Limb (tissue), 2 donors: ENCODE data around the gene IGSF9B.

Experiments used
- DNase-seq, 2 donors: peaks; one replicate each; pipeline ENCODE4 v3.0.0-alpha.2; 2016; ENCODE audit errors: extremely low spot score in 2 of 2

Gene IGSF9B

GRCh38 chr11:133921513-133921912, 35.3 kb downstream of the IGSF9B start:
- DNase-seq, result no peak

- no peak for DNase-seq
Measured at GRCh38 chr11:133921026-133921425, 35.7 kb downstream of the IGSF9B start.

GRCh38 chr11:133920109-133920990, 36.4 kb downstream of the IGSF9B start:
- DNase-seq, result no peak

GRCh38 chr11:133919330-133920108, 37.2 kb downstream of the IGSF9B start:
- DNase-seq, result no peak

GRCh38 chr11:133918608-133919260, 38.0 kb downstream of the IGSF9B start:
- no peak for DNase-seq

- DNase-seq, result no peak
Measured at GRCh38 chr11:133917921-133918607, 38.7 kb downstream of the IGSF9B start.

GRCh38 chr11:133916784-133917440, 39.9 kb downstream of the IGSF9B start:
- no peak for DNase-seq

- DNase-seq, result no peak
Measured at GRCh38 chr11:133913761-133914160, 43.0 kb downstream of the IGSF9B start.

- no peak for DNase-seq
Measured at GRCh38 chr11:133911171-133911570, 45.6 kb downstream of the IGSF9B start.

- no peak for DNase-seq
Measured at GRCh38 chr11:133910101-133910500, 46.7 kb downstream of the IGSF9B start.

- DNase-seq, result no peak
Measured at GRCh38 chr11:133908827-133909226, 47.9 kb downstream of the IGSF9B start.

GRCh38 chr11:133907841-133908241, 48.9 kb downstream of the IGSF9B start:
- no peak for DNase-seq

- DNase-seq, result no peak
Measured at GRCh38 chr11:133907216-133907615, 49.6 kb downstream of the IGSF9B start.

- no peak for DNase-seq
Measured at GRCh38 chr11:133906746-133907145, 50.0 kb downstream of the IGSF9B start.

GRCh38 chr11:133906241-133906640, 50.5 kb downstream of the IGSF9B start:
- no peak for DNase-seq

GRCh38 chr11:133905677-133906156, 51.1 kb downstream of the IGSF9B start:
- no peak for DNase-seq

- no peak for DNase-seq
Measured at GRCh38 chr11:133904818-133905515, 51.8 kb downstream of the IGSF9B start.

GRCh38 chr11:133903875-133904817, 52.6 kb downstream of the IGSF9B start:
- no peak for DNase-seq

GRCh38 chr11:133903056-133903455, 53.7 kb downstream of the IGSF9B start:
- no peak for DNase-seq
